Bronchial epithelial cell (primary cell): ENCODE data around the gene KCTD10. TPM values are rescaled to one million over a fixed set of nuclear protein-coding genes. Genes with fewer than 3 reads are reported as not detected.
A peak's percentile ranks its signal among the peaks of the same experiment; 100 is the strongest.

Experiments
- DNase-seq: peaks from one replicate; pipeline ENCODE4 v3.0.0-alpha.2; 2010; ENCODE audit warnings: low read depth
- FAIRE-seq: peaks from 2 replicates; lab custom pipeline; 2011; peaks lifted over from hg19 to GRCh38; lab: Jason Lieb, UNC
- H3K27me3 ChIP-seq: 2 replicates; pipeline ENCODE4 v1.5.1; 2011; ENCODE audit warnings: low read length; ENCODE audit not compliant: control insufficient read depth, insufficient read depth
- H3K36me3 ChIP-seq: 2 replicates; pipeline ENCODE4 v1.5.1; 2011; ENCODE audit warnings: low read length; ENCODE audit not compliant: control insufficient read depth, insufficient read depth
- H3K4me3 ChIP-seq: 2 replicates; pipeline ENCODE4 v1.5.1; 2011; ENCODE audit warnings: mild to moderate bottlenecking, low read depth, low read length, control low read depth
- CTCF ChIP-seq: IDR thresholded peaks from 2 replicates; pipeline ENCODE4 v1.5.1; 2011; ENCODE audit warnings: mild to moderate bottlenecking, moderate library complexity, low read length, control low read depth, inconsistent platforms; ENCODE audit not compliant: insufficient read depth, severe bottlenecking
- total RNA-seq: library from RNA; depleted of rRNA; stranded (reverse); fragments of >200 nt; gene quantifications from 2 replicates; pipeline ENCODE4 v1.2.1, GENCODE V29; 2014

Gene KCTD10
- total RNA-seq, 1 donor from 2014 or later: 20.8 TPM

- no peaks in the 10 kb centered on the region for H3K27me3 ChIP-seq
- H3K4me3 ChIP-seq: no peak overlapping the region
- FAIRE-seq (no peak), DNase-seq (no peak)
- TF ChIP-seq CTCF: no peak
- H3K36me3 ChIP-seq: peaks cover 17% of the 10 kb centered on the region
Measured at GRCh38 chr12:109469517-109469916, 7.6 kb downstream of the KCTD10 start.

GRCh38 chr12:109467978-109468676 lies 9.0 kb downstream of the KCTD10 start:
- no peak for FAIRE-seq
- no peak for DNase-seq
- Histone ChIP-seq H3K4me3 (no peak overlapping the region), H3K27me3 (no peaks in the 10 kb centered on the region), H3K36me3 (peaks cover 13% of the 10 kb centered on the region)
- no peak for TF ChIP-seq CTCF

GRCh38 chr12:109466821-109467220 lies 10.3 kb downstream of the KCTD10 start:
- DNase-seq: no peak
- Histone ChIP-seq H3K36me3 (peaks cover 13% of the 10 kb centered on the region), H3K4me3 (no peak overlapping the region), H3K27me3 (no peaks in the 10 kb centered on the region)
- no peak for FAIRE-seq
- TF ChIP-seq CTCF: no peak

- Histone ChIP-seq H3K36me3 (peaks cover 13% of the 10 kb centered on the region), H3K4me3 (no peak overlapping the region), H3K27me3 (no peaks in the 10 kb centered on the region)
- no peak for DNase-seq
- peak; percentile 58 for FAIRE-seq
- no peak for TF ChIP-seq CTCF
Measured at GRCh38 chr12:109466305-109466704, 10.8 kb downstream of the KCTD10 start.

GRCh38 chr12:109464642-109465351 lies 12.3 kb downstream of the KCTD10 start:
- Histone ChIP-seq H3K27me3 (no peaks in the 10 kb centered on the region), H3K36me3 (peaks cover 18% of the 10 kb centered on the region), H3K4me3 (no peak overlapping the region)
- DNase-seq (no peak), FAIRE-seq (no peak)
- no peak for TF ChIP-seq CTCF
